Glomerular endothelial cell (primary cell): Measurements from ENCODE around the gene CD83. TPM values are rescaled to one million over a fixed set of nuclear protein-coding genes. Genes with fewer than 3 reads are reported as not detected.

Experiments
- DNase-seq: peaks from one replicate; pipeline ENCODE4 v3.0.0-alpha.2; 2011; ENCODE audit warnings: low read depth, low spot score; ENCODE audit errors: extremely low read depth
- total RNA-seq: library from RNA; depleted of rRNA; stranded (reverse); fragments of >200 nt; gene quantifications from 2 replicates; pipeline ENCODE4 v1.2.3, GENCODE V29; 2015

CD83 gene
- total RNA-seq, 1 donor from 2014 or later: 3.2 TPM

- DNase-seq: no peak
Measured at GRCh38 chr6:14123386-14124111, 6.0 kb downstream of the CD83 start.

- no peak for DNase-seq
Measured at GRCh38 chr6:14125346-14125745, 7.8 kb downstream of the CD83 start.

- no peak for DNase-seq
Measured at GRCh38 chr6:14126191-14126590, 8.6 kb downstream of the CD83 start.

GRCh38 chr6:14127611-14128010 lies 10.0 kb downstream of the CD83 start:
- DNase-seq: no peak

- no peak for DNase-seq
Measured at GRCh38 chr6:14128012-14128411, 10.4 kb downstream of the CD83 start.

- no peak for DNase-seq
Measured at GRCh38 chr6:14128746-14129145, 11.2 kb downstream of the CD83 start.

GRCh38 chr6:14129575-14129974 lies 12.0 kb downstream of the CD83 start:
- DNase-seq: peak; percentile 12

- DNase-seq: no peak
Measured at GRCh38 chr6:14130435-14131075, 13.0 kb downstream of the CD83 start.

- no peak for DNase-seq
Measured at GRCh38 chr6:14131579-14131978, 14.0 kb downstream of the CD83 start.

- no peak for DNase-seq
Measured at GRCh38 chr6:14132244-14132920, 14.8 kb downstream of the CD83 start.

- DNase-seq: no peak
Measured at GRCh38 chr6:14132921-14133275, 15.3 kb downstream of the CD83 start.

GRCh38 chr6:14134211-14134910 lies 16.8 kb downstream of the CD83 start:
- no peak for DNase-seq

- DNase-seq: no peak
Measured at GRCh38 chr6:14135893-14136539, 18.4 kb downstream of the CD83 start.

- no peak for DNase-seq
Measured at GRCh38 chr6:14138701-14139215, 21.2 kb downstream of the CD83 start.

- DNase-seq: no peak
Measured at GRCh38 chr6:14141351-14142062, 23.9 kb downstream of the CD83 start.

GRCh38 chr6:14142063-14142450 lies 24.5 kb downstream of the CD83 start:
- no peak for DNase-seq

- no peak for DNase-seq
Measured at GRCh38 chr6:14142511-14143223, 25.1 kb downstream of the CD83 start.

- no peak for DNase-seq
Measured at GRCh38 chr6:14143305-14143704, 25.7 kb downstream of the CD83 start.

GRCh38 chr6:14144678-14145113 lies 27.1 kb downstream of the CD83 start:
- peak; percentile 27 for DNase-seq
